ENCODE measurements around the gene BCAM.
"Not testable (repeated sequence)": the region's sequence is repeated elsewhere in the genome, so short reads cannot be mapped to it uniquely, and the experiment has no call there.

The BCAM gene, protein sequence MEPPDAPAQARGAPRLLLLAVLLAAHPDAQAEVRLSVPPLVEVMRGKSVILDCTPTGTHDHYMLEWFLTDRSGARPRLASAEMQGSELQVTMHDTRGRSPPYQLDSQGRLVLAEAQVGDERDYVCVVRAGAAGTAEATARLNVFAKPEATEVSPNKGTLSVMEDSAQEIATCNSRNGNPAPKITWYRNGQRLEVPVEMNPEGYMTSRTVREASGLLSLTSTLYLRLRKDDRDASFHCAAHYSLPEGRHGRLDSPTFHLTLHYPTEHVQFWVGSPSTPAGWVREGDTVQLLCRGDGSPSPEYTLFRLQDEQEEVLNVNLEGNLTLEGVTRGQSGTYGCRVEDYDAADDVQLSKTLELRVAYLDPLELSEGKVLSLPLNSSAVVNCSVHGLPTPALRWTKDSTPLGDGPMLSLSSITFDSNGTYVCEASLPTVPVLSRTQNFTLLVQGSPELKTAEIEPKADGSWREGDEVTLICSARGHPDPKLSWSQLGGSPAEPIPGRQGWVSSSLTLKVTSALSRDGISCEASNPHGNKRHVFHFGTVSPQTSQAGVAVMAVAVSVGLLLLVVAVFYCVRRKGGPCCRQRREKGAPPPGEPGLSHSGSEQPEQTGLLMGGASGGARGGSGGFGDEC
- total RNA-seq, result 0 reads per million in 2 experiments

DNA sequence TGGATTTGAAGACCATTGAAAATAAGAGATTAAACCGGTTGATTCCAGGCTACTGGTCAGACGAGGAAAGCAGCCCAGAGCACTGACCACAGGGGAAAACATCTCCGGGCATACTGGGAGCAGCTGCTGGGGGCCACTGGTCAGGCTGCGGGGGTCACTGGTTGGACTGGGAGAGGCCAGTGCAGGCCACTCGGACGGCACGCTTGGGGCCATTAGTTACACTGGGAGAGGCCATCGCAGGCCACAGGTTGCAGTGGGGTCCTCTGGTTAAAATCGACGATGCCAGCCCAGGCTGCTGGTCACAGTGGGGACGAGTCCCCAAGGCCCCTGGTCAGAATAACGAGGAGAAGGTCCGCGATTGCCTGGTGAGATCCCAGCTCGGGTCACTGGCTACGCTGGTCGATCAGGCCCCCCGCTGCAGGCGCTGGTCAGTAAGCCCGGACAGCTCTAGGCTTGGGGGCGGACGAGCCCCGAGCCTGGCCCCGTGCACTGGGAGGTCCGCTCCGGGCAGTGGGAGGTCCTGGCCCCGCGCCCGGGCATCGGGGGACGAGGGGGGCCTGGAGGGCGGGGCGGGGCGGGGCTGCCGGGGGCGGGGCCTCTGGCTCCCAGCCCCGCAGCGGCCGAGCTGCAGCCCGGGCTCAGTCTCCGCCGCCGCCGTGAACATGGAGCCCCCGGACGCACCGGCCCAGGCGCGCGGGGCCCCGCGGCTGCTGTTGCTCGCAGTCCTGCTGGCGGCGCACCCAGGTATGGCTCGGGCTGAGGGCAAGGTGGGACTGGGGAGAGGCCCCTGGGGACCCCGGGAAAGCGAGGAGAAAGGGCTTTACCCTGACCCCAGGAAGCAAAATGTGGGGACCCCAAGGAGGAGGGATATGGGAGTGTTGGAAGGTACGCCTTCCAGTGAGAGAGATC, at the start of gene BCAM:
Gene BCAM (plus strand): TSS at position 641 of the 909 bp plus-strand sequence. CDS start 22 bp downstream, at position 663.
- DNase-seq (ENCODE audit: low read depth), result no peak

DNA sequence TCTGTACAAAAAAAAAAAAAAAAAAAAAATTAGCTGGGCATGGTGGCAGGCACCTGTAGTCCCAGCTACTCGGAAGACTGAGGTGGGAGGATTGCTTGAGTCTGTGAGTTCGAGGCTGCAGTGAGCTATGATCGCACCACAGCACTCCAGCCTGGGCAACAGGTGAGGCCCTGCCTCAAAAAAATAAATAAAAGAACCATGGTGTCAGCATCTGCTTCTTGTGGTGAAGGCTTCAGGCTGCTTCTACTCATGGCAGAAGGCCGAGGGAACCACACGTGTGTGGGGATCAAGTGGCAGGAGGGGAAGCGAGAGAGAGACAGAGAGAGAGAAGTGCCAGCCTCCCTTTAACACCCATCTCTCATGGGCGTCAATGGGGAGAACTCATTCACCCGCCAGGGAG, 46.9 kb upstream of the BCAM start:
- no peak for DNase-seq (ENCODE audit: low read depth)

DNA sequence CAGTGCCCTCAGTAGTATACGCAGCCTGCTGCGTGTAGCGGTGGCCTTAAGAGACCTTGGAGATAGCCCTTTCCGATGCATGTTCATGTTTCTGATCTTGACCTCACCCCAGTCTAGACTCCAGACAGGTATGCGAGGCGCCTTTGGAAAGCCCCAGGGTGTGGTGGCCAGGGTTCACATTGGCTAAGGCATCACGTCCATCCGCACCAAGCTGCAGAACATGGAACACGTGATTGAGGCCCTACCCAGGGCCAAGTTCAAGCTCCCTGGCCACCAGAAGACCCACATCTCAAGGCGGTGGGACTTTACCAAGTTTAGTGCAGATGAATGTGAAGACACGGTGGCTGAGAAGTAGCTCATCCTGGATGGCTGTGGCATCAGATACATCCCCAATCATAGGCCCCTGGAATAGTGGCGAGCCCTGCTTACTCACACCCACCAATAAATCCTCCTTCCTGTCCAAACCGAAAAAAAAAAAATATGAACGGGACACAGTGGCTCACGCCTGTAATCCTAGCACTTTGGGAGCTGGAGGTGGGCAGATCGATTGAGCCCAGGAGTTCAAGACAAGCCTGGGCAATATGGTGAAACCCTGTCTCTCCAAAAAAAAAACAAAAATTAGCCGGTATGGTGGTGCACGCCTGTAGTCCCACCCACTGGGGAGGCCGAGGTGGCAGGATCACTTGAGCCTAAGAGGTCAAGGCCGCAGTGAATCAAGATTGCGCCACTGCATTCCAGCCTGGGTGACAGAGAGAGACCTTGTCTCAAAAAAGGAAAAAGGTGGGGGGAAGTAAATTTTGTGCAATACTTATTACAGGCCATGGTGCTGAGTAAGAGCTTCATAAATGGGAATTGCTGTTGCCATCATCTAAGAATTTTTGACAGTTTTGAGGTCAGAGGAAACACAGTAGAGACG, 43.6 kb upstream of the BCAM start:
- no peak for DNase-seq (ENCODE audit: low read depth)

DNA sequence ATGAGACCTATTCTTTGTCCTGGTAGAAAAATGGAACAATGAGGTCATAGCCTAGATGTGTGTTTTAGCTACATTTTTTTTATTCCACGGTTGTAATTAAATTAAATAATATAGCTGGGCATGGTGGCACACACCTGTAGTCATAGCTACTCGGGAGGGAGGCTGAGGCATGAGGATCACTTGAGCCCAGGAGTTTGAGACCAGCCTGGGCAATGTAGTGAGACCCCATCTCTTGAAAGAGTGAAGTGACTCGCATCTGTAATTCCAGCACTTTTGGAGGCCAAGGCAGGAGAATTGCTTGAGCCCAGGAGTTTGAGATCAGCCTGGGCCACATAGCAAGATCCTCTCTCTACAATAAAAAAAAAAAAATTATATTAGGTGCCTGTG, 43.0 kb upstream of the BCAM start:
- DNase-seq (ENCODE audit: low read depth), result no peak

DNA sequence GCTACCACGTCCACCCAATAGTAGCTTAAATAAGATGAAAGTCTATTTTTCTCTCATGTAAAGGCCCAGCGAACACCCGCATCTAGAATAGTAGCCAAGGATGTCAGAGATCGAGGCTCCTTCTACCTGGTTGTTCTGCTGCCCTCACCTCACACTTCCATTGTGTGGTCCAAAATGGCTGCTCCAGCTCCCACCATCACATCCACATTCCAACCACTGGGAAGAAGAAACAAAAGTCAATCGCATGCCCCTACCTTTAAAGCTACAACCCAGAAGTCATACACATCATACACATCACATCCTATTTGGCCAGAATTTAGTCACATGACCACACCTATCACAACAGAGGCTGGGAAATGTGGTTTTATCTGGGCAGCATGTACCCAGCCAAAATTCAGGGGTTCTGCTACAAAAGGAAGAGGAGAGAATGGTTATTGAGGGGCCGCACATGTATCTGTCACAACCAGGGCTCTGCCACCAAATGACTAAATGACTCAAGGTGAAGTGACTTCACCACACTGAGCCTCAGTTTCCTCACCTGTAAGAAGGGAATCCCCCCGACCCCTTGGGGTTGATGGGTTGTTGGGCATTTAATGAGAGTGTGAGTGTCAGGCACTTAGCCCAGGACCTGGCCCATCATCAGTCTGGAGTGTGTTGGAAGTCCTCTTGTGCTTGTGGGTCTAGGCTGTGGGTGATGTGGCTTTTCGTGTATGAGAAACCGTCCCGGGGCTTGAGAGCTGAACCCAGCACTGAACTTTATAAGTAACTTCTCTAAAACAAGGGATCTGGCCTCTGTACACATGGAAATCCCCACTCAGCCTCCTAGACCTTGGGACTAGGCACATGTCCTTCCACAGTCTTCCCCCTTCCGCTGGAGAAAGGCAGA, 41.4 kb upstream of the BCAM start:
- no peak for DNase-seq (ENCODE audit: low read depth)

DNA sequence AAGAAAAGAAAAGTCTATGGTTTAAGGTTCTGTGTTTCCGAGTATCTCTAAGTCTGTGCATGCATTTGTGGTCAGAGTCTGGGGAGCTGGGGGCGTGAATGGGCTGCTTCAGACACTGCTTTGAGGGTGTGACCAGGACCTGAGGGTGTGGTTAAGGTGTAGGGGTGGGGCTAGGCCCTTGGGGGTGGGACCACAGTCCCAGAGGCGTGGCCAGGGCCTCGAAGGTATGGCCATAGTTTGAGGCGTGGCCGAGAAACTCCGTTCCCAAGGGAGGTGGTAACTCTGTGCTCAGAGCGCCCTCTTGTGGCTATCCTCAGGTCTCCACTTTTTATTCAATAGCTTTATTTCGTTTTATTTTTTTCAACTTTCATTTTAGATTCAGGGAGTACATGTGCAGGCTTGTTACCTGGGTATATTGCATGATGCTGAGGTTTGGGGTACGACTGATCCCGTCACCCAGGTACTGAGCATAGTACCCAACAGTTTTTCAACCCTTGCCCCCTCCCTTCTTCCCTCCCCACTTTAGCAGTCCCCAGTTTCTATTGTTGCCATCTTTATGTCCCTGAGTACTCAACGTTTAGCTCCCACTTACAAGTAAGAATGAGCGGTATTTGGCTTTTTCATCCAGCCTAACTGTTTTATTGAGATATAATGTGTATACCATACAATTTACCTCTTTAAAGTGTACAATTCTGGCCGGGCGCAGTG, 38.2 kb upstream of the BCAM start:
- peak; percentile 97 for DNase-seq (ENCODE audit: low read depth)

DNA sequence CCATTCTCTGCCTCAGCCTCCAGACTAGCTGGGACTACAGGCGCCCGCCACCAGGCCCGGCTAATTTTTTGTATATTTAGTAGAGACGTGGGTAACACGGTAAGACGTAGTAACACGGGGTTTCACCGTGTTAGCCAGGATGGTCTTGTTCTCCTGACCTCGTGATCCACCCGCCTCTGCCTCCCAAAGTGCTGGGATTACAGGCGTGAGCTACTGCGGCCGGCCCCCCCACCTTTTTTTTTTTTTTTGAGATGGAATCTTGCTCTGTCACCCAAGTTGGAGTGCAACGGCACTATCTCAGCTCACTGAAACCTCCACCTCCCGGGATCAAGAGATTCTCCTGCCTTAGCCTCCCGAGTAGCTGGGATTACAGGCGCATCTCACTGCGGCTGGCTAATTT, 36.8 kb upstream of the BCAM start:
- not testable (repeated sequence) for DNase-seq (ENCODE audit: low read depth)

DNA sequence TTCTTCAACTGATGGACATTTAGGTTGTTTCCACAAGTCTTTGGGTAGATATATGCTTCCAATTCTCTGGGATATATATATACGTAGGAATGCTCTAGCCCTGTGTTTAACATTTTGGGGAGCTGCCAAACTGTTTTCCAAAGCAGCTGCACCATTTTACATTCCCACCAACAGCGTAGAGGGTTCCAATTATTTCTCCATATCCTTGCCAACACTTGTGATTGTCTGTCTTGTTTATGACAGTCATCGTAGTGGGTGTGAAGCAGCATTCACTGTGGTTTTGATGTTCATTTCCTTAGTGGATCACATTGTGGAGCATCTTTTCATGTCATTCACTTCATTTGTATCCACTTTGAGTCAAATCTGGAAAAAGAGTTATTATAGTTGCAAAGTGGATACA, 35.9 kb upstream of the BCAM start:
- DNase-seq (ENCODE audit: low read depth), result no peak

DNA sequence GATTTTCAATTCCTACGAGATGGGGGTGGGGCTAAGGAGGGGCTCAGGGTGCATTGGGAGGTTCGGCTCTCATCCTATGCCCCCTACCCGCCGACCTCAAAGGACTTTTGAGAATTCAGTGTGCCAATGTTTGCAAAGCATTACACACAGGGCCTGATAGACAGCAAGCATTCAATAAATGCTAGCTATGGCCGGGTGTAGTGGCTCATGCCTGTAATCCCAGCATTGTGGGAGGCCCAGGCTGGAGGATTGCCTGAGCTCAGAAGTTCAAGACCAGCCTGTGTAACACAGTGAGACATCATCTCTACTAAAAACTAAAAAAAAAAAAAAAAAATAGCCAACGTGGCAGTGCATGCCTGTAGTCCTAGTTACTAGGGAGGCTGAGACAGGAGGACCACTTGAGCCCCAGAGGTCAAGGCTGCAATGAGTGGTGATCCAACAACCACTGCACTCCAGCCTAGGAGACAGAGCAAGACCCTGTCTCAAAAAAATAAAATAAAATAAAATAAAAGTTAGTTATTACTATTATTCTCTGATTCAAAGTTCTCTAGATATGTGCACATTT, 33.1 kb upstream of the BCAM start:
- no peak for DNase-seq (ENCODE audit: low read depth)

DNA sequence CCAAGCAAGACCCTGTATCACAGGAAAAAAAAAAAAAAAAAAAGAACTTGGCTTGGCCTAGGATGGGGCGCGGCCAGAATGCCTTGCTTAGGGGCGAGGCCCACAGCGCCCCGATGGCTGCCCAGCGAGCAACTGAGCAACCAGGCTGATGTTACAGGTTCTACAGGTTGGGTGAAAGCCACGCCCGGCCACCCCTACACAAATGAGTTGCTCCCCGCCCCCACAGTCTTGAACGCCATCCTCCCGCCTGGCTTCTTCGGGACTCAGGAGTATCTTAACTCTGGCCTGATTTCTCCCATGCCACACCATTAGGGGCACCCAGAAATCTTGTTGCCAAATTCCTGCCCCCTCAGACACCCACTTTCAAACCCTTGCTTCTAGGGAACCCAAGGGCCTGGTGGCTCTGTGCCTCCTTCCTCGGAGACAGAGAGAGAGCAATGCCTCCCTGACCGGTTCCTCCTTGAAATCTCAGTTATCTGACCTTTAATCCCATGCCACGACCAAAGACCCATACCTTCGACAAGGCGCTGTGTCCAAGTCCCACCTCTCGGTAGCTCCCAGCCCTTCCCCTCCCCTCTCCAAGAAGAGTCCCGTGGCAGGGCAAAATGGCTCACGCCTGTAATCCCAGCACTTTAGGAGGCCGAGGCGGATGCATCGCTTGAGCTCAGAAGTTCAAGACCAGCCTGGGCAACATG, 32.4 kb upstream of the BCAM start:
- DNase-seq (ENCODE audit: low read depth), result no peak

DNA sequence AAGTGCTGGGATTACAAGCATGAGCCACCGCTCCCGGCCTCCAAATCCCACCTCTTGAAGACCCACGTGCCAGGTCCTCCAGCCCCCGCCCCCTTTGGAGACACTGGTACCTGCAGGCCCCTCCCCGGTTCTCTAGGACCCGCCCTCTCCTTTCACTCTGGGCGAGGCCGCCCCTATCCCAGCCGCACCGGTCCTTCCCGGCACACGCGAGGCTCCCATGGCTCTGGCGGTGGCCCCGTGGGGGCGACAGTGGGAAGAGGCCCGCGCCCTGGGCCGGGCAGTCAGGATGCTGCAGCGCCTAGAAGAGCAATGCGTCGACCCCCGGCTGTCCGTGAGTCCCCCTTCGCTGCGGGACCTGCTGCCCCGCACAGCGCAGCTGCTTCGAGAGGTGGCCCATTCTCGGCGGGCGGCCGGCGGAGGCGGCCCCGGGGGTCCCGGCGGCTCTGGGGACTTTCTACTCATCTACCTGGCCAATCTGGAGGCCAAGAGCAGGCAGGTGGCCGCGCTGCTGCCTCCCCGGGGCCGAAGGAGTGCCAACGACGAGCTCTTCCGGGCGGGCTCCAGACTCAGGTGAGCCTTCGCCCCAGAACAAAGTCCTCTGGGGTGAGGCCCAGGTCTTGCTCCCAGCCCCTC, 31.1 kb upstream of the BCAM start, which contains the start of gene CBLC:
Gene CBLC (plus strand): TSS at position 176 of the 633 bp plus-strand sequence. CDS start 42 bp downstream, at position 218.
- DNase-seq (ENCODE audit: low read depth), result no peak

DNA sequence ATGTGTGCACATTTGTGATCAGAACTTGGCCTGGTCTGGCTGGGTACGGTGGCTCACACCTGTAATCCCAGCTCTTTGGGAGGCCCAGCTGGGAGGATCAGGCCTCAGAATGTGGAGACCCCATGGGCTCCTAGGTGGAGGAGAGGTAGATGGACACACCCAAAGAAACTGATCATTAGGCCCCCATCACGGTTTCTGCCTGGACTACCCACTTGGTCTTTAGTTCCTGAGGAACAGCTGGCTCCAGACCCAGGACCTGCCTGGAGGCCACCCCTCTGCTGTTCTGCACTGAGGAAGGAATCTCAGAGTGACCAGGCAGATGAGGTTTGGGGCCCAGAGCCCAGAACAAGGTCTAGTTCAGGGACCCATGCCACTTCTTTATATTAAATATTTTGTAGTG, 29.8 kb upstream of the BCAM start:
- DNase-seq (ENCODE audit: low read depth), result no peak

DNA sequence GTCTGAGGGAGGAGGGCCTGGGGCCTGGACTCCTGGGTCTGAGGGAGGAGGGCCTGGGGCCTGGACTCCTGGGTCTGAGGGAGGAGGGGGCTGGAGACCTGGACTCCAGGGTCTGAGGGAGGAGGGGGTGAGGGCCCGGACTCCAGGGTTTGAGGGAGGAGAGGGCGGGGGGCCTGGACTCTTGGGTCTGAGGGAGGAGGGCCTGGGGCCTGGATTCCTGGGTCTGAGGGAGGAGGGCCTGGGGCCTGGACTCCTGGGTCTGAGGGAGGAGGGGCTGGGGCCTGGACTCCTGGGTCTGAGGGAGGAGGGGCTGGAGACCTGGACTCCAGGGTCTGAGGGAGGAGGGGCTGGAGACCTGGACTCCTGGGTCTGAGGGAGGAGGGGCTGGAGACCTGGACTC, 27.2 kb upstream of the BCAM start:
- DNase-seq (ENCODE audit: low read depth), result not testable (repeated sequence)

DNA sequence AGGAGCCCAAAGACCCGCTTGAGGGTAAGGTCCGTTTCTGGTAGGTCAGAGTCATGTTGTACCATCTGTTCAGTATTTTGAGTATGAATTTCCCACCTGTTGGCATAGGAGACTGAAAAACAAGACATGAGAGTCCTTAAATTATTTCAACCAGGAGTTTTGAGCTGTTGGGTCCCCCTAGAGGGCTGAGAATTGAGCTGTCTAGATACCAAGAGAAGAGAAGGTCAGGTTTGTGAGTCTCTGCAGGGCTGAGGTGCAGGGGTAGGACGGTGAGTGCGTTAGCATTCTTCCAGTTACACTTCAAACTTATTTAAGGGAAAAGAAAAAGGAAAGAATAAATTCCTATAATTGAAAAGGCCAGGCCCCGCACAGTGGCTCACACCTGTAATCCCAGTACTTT, 26.2 kb upstream of the BCAM start:
- no peak for DNase-seq (ENCODE audit: low read depth)

DNA sequence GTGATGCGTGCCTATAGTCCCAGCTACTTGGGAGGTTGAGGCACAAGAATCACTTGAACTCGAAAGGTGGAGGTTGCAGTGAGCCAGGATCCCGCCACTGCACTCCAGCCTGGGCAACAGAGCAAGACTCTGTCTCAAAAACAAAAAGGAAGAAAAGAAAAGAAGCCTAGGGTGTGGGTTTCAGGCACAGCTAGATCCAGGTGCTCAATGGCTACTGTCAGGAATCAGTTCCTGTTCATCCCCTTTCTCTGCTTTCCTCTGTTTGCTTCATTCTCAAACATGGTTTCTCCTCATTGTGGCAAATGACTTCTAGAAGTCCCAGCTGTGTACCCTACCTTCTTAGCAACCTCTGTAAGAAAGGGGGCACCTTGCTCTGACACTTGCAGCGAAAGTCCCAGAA, 25.4 kb upstream of the BCAM start:
- no peak for DNase-seq (ENCODE audit: low read depth)

DNA sequence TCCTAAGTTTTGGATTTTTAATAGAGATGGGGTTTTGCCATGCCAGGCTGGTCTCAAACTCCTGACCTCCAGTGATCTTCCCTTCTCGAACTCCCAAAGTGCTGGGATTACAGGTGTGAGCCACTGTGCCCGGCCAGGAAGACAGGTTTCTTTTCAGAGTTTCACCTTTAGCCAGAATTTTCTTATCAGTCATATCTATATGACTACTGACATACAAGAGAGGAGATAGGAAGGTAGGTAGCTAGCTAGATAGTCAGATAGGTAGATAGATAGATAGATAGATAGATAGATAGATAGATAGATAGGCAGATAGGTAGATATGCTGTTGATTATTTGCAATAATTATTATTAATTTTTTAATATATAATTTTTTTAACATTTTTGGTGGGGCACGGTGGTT, 23.6 kb upstream of the BCAM start:
- no peak for DNase-seq (ENCODE audit: low read depth)

DNA sequence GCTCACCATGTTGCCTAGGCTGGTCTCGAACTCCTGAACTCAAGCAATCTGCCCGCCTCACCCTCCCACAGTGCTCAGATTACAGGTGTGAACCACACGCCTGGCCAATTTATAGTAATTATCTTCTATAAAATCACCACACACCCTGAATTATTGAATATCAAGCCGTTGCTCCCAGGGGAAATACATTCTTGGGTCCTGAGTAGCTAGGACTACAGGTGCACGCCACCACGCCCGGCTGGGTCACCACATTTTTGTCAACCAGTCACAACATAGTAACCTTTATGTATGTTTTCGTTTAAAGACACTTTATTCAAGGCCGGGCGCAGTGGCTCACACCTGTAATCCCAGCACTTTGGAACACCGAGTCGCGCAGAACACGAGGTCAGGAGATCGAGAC, 22.9 kb upstream of the BCAM start:
- no peak for DNase-seq (ENCODE audit: low read depth)

DNA sequence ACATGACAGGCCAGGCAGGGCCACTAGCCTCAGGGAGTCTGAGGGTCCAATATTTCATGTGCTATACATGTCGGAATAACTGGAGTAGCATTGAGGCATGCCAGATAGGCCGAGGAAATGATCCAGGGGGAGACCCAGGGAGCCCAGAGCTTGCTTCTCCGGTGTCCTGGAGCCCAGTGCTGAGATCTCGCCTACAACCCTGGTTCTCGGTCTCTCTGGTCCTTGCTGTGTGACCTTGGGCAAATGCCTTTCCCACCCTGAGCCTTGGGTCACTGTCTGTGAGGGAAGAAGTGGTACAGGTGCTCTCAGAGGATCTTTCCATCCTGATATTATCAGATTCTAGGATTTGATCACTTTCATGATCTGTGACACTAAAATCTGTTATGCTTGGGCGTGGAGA, 19.9 kb upstream of the BCAM start:
- DNase-seq (ENCODE audit: low read depth), result no peak
